ENCODE measurements around the gene CSNK1D.
A peak's percentile ranks its signal among the peaks of the same experiment; 100 is the strongest.

Gene CSNK1D

GRCh38 chr17:82238472-82239201 is 34.9 kb downstream of the CSNK1D start:
- DNase-seq, result peak; percentile 17 to 69

DNA sequence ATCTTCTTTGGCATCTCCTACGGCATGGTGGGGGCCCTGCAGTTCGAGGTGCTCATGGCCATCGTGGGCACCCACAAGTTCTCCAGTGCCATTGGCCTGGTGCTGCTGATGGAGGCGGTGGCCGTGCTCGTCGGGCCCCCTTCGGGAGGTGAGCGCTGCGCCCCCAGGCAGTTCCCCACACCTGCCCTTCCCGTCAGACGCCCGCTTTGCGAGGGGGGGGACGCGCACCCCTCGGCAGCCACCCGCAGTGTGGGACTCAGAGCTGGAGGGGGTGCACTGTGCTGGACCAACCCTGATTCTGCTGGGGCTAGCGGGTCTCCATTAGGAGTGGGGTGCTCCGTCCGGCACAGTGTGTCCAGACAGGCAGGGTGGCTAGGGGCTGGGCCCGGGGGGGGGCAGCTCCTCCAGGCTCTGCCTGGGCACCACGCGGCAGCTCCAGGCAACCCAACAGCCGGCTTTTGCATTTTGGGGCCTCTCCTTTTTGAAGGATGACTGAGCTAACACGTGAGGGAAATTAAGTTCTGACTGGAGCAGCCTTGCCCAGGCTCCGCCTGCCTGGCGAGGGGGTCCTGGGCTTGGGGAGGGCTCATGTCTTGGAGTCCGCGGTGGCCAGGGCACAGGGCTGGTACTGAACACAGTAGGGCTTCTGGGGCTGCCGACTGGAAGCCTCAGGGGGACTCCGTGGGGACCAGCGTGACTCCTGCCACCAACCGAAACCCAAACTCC is 35.6 kb downstream of the CSNK1D start:
- no peak for DNase-seq

DNA sequence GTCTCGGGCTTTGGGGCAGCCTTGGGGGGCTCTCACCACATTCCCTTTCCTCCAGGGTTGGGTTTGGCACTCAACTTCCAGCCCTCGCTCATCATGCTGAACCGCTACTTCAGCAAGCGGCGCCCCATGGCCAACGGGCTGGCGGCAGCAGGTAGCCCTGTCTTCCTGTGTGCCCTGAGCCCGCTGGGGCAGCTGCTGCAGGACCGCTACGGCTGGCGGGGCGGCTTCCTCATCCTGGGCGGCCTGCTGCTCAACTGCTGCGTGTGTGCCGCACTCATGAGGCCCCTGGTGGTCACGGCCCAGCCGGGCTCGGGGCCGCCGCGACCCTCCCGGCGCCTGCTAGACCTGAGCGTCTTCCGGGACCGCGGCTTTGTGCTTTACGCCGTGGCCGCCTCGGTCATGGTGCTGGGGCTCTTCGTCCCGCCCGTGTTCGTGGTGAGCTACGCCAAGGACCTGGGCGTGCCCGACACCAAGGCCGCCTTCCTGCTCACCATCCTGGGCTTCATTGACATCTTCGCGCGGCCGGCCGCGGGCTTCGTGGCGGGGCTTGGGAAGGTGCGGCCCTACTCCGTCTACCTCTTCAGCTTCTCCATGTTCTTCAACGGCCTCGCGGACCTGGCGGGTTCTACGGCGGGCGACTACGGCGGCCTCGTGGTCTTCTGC is 36.3 kb downstream of the CSNK1D start:
- no peak for DNase-seq

DNA sequence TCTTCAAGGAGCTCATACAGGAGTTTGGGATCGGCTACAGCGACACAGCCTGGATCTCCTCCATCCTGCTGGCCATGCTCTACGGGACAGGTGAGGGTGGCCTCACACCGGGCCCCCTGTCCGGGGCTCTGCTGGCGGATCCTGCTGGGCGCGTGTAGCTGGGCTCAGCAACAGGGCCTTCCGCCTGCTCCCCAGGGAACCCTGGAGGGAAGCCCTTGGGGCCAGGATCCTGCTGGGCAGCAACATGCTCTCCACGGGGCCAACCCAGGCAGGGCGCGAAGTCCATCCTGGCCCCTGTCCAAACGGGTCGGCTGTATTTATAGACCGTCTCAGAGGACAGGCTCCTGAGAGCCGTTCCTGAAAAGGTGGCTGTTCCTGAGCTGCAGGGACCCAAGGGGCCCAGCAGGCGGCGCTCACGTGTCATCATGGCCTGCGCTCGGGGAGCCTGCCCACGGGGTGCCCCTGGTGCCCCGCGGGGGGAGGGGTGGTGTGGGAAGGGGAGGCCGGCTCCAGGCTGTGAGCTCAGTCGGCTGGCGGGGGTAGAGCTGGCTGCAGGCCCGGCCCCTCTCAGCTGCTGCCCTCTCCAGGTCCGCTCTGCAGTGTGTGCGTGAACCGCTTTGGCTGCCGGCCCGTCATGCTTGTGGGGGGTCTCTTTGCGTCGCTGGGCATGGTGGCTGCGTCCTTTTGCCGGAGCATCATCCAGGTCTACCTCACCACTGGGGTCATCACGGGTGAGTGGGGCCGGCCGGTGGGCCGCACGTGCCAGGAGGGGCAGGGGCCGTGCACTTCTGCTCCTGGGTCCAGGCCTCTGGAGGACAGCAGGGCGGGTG is 37.1 kb downstream of the CSNK1D start:
- peak in 1 of 2 experiments; percentile 47 for DNase-seq

- DNase-seq, result no peak
Measured at GRCh38 chr17:82235775-82236141, 37.7 kb downstream of the CSNK1D start.

DNA sequence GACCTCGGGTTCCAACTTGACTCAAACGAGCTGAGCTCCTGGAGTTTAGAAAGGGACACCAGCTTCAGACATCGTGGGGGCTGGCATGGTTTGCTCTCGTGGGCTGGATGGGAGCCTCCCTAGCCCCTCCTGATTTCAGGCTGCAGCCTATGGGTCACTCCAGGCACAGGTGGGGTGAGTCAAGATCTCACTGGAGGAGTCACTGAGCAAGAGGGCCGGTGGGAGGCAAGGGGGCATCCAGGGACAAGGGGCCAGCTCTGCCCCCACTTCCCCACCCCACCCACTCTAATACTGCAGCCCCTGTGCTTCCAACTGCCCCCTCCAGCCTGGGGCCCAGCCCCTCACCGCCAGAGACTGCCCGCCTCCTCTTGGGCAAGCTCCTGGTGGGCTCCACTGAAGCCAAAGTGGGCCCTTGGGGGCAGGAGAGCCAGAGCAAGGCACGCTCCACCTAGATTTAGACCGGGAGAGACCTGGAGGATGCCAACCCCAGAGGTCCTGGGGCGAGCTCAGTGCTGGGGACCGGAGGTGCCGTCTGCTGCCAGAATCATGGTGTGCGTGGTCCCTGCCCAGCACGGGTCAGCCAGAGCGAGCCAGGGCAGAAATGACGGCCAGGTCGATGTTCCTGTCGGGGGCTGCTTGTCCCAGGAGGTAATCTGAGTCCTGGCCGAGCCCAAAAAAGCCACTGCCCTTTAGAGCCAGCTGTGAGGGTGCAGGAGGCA is 38.3 kb downstream of the CSNK1D start:
- no peak for DNase-seq

GRCh38 chr17:82234211-82235055 is 39.1 kb downstream of the CSNK1D start:
- DNase-seq, result no peak

DNA sequence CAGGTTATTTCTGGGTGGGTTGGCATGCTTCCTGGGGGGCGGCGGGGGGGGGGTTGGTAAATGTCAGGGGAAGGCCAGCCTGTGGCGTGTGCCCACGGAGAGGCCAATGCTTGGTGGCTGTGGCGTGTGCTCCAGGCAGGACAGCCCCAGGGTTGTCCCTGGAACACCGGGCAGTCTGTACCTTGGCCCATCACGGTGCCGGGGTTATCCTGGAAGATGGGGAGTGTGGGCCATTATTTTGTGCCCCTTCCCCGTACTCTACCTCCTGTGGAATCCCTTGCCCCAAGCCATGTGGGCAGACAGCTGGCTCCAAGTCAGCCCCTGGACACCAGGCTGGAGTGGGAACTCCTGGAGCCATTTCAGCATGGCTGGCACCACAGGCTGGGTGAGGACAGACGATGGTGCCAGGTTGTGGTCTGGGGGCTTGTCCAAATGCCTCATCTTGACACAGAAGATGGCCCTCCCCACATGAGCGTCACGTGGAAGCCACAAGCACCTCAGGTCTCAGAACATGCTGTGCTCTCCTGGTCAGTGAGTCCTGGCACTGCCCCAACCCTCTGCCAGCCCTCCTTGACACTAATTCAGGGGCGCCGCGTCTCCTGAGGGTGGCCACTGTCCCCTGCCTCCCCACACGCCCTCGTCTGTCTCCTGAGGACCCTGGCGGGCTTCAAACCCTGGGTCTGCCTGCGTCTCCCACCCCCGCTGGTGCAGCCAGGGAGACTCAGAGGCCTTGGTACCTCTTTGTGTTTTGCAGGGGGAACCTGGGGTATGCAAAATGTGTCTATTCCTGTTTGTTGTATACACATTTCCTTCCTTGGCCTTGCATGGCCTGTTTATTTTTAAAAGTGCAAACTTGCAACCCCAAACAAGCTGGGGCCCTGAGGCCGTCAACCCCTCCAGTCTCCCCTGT is 40.4 kb downstream of the CSNK1D start:
- no peak for DNase-seq

DNA sequence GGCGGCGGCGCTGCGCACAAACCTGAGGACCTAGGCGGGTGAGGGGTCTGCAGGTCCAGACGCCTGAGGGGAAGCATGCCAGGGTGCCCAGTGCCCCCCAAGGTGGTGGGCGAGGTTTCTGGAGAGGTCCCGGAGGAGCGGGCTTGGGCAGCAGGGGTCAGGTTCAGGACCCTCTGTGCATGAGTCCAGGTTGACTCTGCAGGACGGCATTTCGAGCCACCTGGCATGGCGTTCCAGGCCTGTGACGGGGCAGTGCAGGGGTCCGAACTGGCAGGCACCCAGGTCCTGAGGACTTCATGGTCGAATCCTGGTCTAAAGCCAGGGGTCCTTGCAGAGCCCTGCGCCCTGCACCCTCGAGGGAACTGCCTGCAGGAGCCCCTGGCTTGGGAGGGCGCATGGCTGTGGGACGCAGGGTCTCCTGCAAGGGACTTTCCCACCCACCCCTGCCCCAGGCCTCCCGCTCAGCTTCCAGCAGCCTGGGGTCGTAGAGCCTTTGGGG is 41.1 kb downstream of the CSNK1D start:
- no peak for DNase-seq

DNA sequence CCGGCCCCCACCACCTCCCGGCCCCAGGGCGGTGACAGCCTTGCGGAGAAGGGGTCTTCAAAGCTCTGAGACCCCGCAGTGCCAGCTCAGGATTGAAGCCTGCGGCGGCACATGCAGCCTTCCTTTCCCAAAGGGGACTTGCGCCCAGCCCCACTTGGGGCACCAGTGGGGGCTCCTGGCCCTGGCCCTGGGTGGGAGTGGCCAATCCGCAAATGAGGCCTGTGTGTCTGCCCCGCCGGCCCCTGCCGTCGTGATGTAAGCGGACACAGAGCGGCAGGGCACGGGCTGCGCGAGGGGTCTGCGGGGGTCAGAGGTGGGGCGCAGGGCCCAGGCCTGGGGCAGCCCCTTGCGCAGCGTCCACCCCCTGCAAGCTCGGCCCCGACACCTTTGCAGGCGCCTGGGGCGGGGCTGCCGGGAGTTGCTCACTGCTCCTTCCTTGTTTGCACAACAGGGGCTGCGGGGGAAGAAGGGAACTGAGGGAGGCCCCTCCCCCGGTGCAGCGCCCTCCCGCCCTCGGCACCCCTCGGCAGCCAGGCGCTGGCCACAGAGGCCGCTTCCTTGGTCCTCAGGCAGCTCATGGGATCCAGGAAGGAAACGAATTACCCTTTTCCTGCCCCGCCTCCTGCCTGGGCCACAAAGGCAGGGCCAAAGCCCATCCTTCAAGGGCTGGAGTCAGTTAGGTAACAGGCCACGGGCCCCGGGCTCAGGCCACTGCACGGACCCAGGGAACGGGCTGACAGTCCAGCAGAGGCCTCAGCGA is 41.8 kb downstream of the CSNK1D start:
- no peak for DNase-seq

- no peak for DNase-seq
Measured at GRCh38 chr17:82231312-82231561, 42.3 kb downstream of the CSNK1D start.

- DNase-seq, result no peak
Measured at GRCh38 chr17:82230609-82231311, 42.7 kb downstream of the CSNK1D start.

DNA sequence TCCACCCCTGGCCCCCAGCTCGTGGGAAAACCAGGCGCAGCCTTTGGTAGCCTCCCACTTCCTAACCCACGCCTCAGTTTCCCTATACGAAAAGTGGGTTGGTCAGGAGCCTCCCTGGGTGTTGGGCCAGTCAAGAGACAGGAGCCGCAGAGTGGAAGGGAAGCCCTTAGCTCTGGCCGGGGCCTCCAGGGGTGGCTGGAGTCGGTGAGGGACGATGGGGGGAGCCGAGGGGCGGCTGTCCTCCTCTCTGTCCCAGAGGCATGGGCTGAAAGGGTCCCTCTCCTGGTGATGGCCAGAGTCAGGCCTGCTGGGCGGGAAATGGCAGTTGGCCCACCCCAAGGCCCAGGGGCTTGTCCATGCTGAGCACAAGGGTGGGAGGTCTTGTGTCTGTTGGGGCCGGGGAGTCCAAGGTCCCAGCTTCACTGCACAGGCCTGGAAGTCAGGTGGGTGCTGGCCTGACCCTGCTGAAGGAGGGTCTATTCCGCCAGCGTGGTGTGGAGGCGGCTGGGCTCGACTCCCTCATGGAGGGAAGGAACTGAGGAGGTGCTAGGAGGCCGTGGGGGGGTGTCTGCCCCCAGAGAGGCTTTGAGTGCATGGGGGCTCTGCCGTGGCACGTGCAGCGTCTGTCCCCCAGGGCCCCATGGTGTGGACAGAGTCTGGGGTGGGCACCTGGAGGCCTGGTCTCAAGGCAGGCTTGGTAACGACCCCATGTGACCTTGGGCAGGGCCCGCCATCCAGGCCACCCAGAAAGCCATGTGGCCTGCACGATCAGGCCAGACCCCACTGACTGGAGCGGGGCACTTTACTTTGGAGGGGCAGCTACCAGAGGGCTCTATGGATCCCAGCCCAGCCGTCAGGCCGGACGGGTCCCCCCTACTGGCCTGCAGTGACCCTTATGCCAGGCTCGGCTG is 43.5 kb downstream of the CSNK1D start:
- DNase-seq, result no peak

DNA sequence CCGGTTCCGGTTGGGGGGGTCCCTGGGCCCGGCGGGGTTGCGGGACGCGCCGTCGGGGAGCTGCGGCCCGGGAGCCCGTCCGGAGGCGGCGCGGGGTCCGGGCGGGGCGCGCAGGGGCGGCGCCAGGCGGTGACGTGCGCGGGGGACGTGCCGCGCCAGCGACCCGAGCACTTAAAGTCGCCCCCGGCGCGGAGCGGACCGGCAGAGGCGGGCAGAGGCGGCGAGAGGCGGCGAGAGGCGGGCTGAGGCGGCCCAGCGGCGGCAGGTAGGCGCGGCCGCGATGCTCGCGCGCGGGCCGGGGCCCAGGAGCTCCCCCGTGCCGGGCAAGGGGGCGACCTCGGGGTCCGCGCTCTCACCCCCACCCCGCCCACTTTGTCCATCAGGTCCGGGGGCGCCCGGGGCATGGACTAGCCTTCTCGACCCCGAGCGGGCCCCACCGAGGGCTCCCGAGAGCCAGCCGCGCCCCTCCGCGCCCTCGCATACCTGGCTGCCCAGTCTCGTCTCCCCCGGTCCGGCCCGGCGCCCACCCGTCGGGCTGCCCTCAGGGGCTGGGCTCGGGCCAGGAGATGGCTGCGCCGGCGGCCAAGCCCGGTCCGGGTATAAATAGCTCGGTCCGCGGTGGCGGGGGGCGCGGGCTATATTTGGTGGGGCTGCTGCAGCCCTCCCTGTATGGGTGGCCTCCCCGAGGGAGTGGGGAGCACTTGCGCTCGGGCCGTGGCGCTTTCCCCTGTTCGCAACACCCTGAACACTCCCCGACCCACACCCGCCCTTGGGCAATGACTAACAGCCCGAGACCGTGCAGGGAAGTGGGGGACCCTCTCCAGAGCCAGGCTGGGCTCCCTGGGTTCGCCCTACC is 44.4 kb downstream of the CSNK1D start, which contains the start of gene SLC16A3:
Gene SLC16A3 (plus strand): TSS at position 201 of the 856 bp plus-strand sequence. CDS start 6,967 bp downstream, outside the sequence.
- DNase-seq, result no peak

DNA sequence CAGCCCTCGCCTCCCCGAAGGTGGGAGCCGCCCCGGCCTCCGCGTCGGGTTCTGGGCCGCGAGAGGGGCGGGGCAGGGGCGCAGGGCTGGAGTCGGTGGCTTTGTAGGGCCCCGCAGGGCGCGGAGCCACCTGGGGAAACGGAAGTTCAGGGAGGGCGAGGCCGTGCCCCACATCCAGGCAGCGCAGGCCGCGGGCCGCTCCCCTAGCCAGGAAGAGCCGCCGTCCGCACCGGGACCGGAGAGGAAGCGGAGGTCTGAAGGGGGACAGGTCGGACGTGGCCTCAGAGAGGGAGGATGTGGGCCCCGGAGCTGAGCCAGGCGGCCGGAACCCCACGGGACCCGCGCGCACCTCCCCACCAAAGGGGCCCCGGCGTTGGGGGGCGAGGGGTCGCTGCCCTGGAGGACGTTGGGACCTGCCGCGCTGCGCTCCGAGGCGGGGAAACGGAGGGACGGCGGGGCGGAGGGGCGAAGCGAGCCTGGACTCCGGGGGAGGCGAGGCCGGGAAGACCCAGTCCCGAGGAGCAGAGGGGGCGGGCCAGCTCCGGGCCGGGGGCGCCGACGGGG is 45.1 kb downstream of the CSNK1D start:
- no peak for DNase-seq

DNA sequence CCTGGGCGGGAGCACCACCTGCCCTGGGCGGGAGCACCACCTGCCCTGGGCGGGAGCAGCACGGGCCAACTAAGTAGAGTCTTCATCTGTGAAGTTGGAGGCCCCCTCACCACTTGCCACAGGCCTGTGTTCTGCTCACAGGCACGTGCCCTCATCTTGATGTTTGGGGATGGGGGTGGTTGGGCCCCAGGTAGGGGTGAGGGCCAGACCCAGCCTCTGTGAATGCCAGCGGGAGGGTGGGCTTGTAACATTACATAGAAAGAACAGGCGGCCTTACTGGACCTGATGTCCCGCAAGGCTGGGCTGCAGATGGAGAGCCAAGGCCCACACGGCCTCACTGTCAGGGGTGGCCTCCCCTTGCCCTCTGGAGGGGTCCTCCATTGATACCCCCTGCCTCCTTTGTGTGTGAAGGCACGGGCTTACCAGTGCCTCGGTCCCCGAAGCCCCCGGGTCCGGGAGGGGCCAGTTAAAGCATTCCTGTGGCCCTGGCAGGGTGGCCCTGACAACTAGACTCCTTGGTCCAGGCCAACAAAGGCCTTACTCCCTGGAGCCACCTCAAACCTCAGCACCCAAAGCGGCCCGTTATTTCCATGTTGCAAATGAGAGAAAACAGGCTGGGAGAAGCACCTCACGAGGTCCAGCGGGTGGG is 45.7 kb downstream of the CSNK1D start:
- no peak for DNase-seq

Data from NCI-H187 (cell line).